ENCODE data around the gene SOD2.
"Not testable (repeated sequence)": the region's sequence is repeated elsewhere in the genome, so short reads cannot be mapped to it uniquely, and the experiment has no call there.

The SOD2 gene

DNA sequence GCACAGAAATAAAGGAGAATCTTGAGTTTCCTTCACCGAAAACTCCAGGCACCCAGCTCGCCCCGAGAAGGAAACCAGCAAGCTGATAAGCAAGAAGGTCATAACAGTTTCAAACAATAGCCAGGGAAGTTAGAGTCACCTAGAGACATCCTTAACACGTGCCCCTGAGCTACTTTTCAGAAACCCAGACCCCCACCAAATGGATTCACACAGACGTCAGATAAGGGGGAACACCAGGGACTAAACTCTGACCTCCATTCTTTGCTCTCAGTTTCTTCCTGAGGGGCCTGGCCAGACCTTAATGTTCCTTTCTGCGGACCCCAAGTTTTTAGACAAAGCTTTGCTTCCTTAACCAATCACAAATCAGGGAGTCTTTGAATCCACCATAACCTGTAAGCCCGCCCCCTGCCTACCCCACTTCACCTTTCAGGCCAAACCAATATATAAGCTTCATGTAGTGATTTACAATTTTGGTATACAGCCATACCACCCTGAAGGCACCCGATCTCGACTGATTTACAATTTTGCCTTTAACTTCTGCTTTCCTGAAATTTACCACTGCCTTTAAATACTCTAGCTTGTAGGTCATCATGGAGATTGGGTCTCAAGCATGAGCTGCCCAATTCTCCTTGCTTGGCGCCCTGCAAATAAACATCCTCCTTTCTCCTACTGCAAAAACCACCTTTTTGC, 11.7 kb downstream of the SOD2 start:
- no peak for DNase-seq

DNA sequence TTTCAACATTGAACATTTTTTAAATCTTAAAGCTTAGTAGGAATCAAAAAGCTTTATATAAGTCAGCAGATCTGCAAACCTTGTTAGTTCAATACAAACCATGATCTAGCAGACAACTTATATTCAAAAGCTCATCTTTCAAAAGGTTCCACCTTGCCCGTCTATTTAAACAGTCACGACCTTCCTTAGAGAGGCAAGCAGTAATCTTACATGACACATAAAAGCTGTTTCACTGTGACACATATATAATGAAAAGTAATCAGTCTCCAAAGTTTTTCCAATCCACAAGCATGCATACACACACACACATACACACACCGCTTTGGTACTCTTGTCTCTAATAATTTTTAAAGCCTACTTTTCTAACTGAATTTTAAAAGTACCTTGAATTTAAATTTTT, 12.9 kb downstream of the SOD2 start:
- no peak for DNase-seq

DNA sequence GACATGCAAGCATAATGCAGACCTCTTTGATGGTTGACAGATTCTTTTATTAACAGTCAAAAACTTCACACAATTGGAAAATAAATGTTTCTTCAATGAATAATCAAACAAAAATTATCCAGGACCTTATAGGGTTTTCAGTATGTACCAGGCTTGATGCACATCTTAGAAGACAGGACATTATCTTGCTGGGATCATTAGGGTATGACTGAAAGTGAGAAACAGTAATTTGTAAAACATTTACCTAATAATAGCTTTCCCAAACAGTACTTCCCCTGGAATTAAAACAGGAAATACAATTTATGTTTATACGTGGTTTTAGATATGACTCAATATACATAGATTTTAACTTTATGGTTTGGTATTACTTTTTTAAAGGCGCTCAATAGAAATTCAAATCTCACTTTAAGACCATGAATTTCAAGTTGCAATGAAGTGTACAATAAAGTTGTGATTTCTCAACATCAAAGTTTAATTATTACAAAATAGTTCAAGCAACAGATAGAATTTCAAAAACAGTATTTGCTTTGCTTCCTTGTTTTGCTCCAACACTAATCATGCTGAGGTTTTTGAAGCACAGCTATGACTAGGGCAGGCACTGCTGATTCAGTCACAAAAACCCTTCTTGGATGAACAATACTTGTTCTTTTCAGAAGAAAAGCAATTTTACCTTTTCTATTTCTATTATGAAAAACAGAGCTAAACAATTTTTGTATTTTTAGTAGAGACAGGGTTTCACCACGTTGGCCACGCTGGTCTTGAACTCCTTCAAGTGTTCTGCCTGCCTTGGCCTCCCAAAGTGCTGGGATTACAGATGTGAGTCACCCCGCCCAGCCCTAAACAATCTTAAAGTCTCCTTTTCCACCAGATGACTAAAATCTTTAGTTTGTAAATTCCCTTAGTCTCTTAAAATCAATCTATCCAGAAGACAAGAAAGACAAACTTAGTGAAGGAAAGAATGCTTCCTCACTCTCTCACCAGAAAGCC, 13.7 kb downstream of the SOD2 start:
- DNase-seq: no peak

DNA sequence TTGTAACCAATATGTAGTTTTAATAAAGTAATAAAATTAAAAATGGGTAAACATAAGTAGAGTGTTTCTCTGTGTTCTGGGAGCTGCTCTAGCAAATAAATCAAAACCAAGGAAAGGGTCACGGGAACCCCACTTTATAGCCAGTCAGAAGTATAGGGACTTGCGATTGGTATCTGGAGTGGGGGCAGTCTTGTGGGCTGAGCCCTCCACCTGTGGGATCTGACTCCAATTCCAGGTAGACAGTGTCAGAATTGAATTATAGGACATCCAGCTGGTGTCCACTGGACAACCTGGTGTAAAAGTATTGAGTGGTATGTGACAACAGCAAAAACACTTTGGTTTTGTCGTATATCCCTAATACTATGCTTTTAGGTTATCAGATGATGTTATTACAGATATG, 14.5 kb downstream of the SOD2 start:
- no peak for DNase-seq

DNA sequence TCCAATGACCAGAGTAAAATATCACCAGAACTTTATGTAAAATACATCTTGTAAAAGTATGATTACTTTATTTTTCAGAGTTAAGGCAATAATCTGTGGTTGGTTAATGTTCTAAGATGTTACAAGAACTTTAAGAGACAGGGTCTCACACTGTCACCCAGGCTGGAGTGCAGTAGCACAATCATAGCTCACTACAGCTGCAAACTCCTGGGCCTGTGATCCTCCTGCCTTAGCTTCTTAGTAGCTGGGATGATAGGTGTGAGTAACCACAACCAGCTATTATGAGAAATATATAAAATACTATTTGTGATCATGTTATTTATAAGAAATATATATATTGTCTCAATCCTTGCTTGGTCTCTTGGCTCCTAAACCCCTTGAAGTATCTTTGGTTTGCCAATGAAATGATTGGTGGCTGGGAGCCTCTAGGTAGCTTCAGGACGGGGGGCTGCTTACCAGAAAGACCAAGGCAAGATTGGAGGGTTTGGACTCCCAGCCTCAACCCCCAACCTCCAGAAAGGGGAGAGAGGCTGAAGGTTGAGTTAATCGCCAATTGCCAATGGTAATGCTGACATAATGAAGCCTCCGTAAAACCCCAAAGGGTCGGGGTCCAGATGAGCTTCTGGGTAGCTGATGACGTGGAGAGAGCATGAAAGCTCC, 15.4 kb downstream of the SOD2 start:
- no peak for DNase-seq

DNA sequence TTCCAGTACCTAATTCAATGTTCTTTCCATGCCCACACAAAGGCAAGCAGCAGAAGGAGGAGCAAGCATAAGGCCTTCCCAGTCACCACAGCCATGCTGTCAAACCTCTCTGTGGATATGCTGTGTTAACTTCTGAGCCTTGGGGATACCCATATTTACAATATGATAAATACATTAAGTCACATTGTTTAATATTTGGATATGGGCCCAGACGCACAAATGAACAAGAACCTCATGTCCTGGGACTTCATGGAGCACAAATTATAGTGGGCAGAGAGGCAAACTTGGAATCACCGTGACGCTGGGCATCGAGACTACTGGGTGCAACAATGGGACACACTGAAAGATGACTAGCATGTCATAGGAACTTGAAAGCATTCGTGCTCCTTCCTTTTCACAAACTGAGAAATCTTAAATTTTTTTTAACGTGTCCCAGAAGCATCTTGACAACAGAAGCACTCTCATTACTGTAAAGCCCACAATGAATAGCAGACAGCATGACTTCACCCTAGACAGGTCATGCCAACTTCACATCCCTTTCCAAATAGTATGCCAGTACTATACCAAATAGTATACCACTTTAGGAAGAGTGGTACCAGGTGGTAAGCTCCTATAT, 16.0 kb downstream of the SOD2 start:
- DNase-seq: no peak

DNA sequence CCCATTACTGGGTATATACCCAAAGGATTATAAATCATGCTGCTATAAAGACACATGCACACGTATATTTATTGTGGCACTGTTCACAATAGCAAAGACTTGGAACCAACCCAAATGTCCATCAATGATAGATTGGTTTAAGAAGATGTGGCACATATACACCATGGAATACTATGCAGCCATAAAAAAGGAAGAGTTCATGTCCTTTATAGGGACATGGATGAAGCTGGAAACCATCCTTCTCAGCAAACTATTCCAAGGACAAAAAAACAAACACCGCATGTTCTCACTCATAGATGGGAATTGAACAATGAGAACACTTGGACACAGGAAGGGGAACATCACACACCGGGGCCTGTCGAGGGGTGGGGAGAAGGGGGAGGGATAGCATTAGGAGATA, 16.8 kb downstream of the SOD2 start:
- DNase-seq: not testable (repeated sequence)

DNA sequence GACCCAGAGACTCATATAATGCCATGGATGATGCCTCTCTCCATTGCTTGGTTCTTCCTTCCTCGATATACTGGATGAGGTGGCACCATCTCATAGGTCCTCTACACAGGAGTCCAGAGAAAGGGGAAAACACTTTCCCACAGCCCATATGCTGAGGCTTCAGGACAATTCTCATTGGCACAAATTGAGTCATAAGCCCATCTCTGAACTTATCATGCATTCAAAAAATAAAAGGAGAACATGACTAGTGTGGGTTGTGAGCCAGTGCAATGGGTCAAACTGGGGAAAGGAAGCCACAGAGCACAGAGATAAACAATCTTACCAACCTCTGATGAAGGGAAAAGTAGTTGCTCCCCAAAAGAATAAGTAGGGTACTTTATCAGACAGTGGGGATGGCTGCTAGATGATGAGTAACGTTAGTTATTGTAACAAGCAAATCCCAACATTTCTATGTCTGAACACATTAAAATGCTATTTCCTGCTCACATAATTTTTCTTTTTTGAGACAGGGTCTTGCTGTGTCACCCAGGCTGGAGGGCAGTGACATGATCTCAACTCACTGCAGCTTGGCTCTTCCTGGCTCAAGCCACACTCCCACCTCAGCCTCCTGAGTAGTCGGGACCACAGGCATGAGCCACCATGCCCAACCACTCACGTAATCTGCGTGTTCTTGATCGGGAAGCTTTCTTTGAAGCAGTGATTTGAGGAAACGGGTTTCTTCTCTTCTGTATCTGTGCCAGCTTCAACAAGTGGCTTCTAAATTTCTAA, 27.0 kb downstream of the SOD2 start:
- no peak for DNase-seq

DNA sequence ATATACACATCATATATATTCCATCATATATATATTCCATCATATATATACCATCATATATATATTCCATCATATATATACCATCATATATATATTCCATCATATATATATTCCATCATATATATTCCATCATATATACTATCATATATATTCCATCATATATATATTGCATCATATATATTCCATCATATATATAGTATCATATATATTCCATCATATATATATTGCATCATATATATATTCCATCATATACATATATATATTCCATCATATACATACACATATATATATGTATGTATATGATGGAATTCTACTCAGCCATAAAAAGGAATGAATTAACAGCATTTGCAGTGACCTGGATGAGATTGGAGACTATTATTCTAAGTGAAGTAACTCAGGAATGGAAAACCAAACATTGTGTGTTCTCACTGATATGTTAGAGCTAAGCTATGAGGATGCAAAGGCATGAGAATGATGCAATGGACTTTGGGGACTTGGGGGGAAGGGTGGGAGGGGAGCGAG, 29.6 kb downstream of the SOD2 start:
- DNase-seq: not testable (repeated sequence)

DNA sequence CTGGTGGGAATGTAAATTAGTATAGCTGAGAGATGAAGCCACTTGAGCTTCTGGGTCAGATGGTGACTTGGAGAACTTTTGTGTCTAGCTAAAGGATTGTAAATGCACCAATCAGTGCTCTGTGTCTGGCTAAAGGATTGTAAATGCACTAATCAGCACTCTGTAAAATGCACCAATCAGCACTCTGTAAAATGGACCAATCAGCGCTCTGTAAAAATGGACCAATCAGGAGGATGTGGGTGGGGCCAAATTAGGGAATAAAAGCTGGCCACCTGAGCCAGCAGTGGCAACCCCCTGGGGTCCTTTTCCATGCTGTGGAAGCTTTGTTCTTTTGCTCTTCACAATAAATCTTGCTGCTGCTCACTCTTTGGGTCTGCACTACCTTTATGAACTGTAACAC, 31.1 kb downstream of the SOD2 start:
- DNase-seq: not testable (repeated sequence)

DNA sequence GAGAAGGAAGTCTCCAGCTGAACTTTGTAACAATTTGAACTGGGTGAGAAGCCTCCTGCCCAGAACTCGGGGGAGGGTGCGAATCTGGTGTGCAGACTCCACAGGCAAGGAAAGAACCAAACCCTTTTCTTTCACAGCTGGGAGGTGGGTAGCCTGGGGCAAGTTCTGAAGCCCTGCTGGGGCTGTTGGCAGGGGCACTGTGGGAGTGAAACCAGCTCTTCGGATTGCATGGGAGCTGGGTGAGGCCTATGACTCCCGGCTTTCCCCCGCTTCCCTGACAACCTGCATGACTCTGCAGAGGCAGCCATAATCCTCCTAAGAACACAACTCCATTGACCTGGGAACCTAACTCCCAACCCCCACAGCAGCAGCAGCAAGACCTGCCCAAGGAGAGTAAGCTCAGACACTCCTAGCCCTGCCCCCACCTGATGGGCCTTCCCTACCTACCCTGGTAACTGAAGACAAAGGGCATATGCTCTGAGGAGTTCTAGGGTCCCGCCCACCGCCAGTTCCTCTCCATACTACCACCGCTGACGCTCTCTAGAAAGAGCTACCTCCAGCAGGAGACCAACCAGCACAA, 37.5 kb downstream of the SOD2 start:
- DNase-seq: no peak

DNA sequence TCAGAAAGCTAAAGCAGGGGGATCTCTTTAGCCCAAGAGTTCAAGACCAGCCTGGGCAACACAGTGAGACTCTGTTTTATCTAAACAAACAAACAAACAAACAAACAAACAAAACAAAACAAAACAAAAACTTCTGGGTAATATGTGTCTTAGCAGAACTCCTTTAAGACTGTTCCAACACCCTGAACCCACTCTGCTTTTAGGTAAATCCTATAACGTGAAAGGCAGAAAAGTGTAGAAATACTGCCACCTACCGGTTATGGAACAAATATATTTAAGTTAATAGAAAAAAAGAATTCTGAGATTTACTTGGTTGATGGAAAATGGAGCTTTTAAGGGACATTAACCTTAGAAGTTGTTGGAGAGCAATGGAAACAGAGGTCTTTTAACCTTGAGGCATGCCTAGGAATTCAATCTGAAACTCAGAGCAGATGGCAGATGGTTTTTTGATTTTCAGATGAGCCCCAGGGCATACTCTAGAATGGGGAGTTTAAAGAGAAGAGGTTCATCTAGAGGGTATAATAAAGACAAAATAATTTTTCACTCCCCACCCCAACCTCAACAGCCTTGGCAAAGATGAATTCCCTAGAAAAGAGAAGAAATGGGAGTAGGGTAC, 38.5 kb downstream of the SOD2 start:
- DNase-seq: peak; percentile 15

DNA sequence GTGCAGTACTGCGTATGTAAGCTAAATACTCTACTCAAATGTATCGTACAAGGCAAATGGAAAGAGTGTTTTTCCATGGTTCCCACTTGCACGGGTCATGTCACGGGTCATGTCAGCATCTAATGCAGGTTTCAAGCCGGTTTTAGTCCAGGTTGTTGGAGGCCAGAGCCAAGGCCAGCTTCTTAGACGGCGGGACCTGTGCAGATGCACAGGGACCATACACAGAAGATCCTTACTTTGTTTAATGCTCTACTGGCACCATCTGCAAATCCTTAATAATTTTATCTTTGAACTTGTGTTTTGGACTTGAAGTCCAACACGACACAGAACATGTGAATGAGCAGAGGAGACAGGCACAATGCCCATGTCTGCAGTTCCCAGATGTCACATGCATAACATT, 42.7 kb downstream of the SOD2 start:
- no peak for DNase-seq

DNA sequence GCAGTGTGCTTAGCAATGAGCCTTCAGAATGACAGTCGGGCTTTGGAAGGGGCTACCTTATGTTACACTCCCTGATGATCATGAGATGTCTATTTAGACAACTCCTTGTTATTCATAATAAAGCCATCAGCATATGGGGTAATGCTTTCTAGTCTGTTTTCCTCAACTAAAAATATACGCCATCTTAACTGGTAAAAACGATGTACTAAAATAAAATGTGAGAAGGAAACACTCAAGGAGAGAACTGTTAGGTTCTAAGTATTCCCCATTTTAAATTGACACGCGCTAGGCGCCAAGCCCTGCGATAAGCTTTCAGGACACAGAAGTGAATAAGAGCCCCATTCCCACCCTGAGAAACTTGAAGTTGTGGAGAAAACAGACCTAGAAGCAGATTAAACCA, 43.6 kb downstream of the SOD2 start:
- DNase-seq: no peak

DNA sequence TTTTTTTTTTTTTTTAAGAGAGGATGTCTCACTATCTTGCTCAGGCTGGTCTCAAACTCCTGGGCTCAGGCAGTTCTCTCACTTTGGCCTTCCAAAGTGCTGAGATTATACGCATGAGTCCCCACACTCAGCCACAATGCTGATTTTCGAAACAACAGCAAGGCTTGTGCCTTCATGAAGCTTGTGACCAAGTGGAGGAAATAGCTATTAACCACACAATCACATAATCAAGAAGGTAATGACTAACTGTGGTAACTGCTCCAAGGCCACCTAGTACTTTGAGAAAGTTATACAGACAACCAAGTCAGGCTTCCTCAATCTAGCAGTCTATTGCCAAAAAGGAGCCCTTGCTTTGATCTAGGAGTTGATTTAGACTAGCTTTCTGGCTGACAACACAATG, 46.3 kb downstream of the SOD2 start:
- DNase-seq: no peak

DNA sequence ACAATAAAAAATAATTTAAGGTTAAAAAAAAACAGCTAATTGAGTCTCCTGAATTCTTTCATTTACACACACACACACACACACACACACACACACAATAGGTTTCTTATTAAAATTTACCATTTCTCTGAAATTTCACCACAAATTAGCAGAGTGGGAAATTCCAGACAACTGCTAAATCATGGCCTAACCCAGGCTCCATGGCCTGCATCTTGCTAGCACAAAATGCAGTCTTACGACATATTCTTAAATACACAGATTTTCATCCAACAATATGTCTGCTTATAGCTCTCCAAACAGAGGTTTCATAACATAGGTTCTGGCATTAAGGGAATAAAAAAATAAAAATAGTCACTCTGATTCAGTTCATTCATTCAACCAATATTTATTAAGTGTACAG, 46.9 kb downstream of the SOD2 start:
- DNase-seq: no peak

DNA sequence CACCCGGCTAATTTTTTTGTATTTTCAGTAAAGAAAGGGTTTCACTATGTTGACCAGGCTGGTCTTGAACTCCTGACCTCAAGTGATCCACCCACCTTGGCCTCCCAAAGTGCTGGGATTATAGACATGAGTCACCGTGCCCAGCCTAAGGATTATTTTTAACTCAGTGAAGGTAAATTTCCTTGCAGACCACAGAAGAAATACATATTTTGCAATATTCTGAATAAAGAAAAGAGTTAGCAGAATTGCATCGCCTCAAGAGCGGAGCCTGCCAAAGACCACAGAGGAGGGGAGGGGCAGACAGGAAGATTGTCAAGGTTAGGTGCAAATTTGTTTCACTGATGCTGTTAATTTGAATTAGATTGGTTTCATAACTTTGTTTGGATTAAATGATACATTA, 47.4 kb downstream of the SOD2 start:
- DNase-seq: no peak
